T-cell (primary cell): ENCODE measurements around the gene DNAI1. TPM values are rescaled to one million over a fixed set of nuclear protein-coding genes. Genes with fewer than 3 reads are reported as not detected.

Experiments used
- ATAC-seq, 4 experiments: fragments of 200-7000 bp in 3 of 4; fragments of 150-1000 bp in 1 of 4; cut with Tn5 transposase; replicated peaks in 1 of 4; 1 replicate in 3 of 4; 2 replicates in 1 of 4; pipeline ENCODE4 v1.10.0; 2021; ENCODE audit warnings: moderate library complexity in 3 of 4, mild to moderate bottlenecking in 2 of 4, moderate number of reproducible peaks in 1 of 4
- CTCF ChIA-PET, 2 donors: fragments of 300-600 bp; sonication (Branson Sonifier 250); formaldehyde crosslinking; loops; one replicate each; lab custom pipeline; 2022; ENCODE audit warnings: antibody characterized with exemption in 2 of 2; lab: Charles Lee
- POLR2A ChIA-PET, 2 donors: fragments of 300-600 bp; sonication (Branson Sonifier 250); formaldehyde crosslinking; loops; one replicate each; lab custom pipeline; 2022; ENCODE audit warnings: antibody characterized with exemption in 2 of 2; lab: Charles Lee
- DNase-seq, 35 experiments: peaks; one replicate each; pipeline versions ENCODE4 v3.0.0 to v3.0.0-alpha.2; 2013 to 2023
- H3K27ac ChIP-seq: one replicate; pipeline ENCODE4 v1.5.1; 2013; ENCODE audit warnings: low read length
- H3K27me3 ChIP-seq, 2 experiments: replicated peaks in 1 of 2; 1 replicate in 1 of 2; 2 replicates in 1 of 2; pipeline versions ENCODE4 v1.6.1 to v1.7.0; 2013; ENCODE audit warnings: low read length in 1 of 2, mixed read lengths in 1 of 2; ENCODE audit not compliant: control insufficient read depth in 2 of 2, insufficient read depth in 2 of 2; ENCODE audit errors: extremely low read depth in 1 of 2
- H3K36me3 ChIP-seq, 2 donors: 1 replicate in 1 of 2; 2 replicates in 1 of 2; pipeline versions ENCODE4 v1.6.1 to v1.7.0; 2013; ENCODE audit warnings: low read length in 1 of 2; ENCODE audit not compliant: control insufficient read depth in 2 of 2, insufficient read depth in 1 of 2; ENCODE audit errors: extremely low read depth in 1 of 2
- H3K4me1 ChIP-seq, 2 experiments: 1 replicate in 1 of 2; 2 replicates in 1 of 2; pipeline versions ENCODE4 v1.6.1 to v1.7.0; 2013; ENCODE audit warnings: low read length in 2 of 2, mixed read lengths in 1 of 2; ENCODE audit not compliant: insufficient read depth in 2 of 2, control insufficient read depth in 1 of 2; ENCODE audit errors: extremely low read depth in 1 of 2
- H3K4me3 ChIP-seq, 2 donors: 1 replicate in 1 of 2; 2 replicates in 1 of 2; pipeline versions ENCODE4 v1.5.1 to v1.7.0; 2013; ENCODE audit warnings: mild to moderate bottlenecking in 2 of 2, low read length in 1 of 2, moderate library complexity in 1 of 2; ENCODE audit not compliant: control insufficient read depth in 1 of 2; ENCODE audit errors: extremely low read depth in 1 of 2
- H3K9me3 ChIP-seq: 2 replicates; pipeline ENCODE4 v1.7.0; 2013
- H3K27ac Mint-ChIP-seq, 2 donors: one replicate each; pipeline ENCODE4 v1.8.0; 2020 to 2021; ENCODE audit warnings: mild to moderate bottlenecking in 2 of 2, mixed read lengths in 2 of 2
- H3K27me3 Mint-ChIP-seq, 2 donors: one replicate each; pipeline ENCODE4 v1.8.0; 2021 to 2022; ENCODE audit warnings: mixed read lengths in 2 of 2
- H3K36me3 Mint-ChIP-seq: one replicate; pipeline ENCODE4 v1.8.0; 2021; ENCODE audit warnings: mixed read lengths
- H3K4me1 Mint-ChIP-seq, 3 donors: one replicate each; pipeline ENCODE4 v1.8.0; 2020 to 2022; ENCODE audit warnings: mixed read lengths in 3 of 3, mild to moderate bottlenecking in 1 of 3
- H3K4me3 Mint-ChIP-seq, 3 donors: one replicate each; pipeline ENCODE4 v1.8.0; 2020 to 2022; ENCODE audit warnings: mild to moderate bottlenecking in 3 of 3, mixed read lengths in 3 of 3, moderate library complexity in 3 of 3
- H3K9me3 Mint-ChIP-seq, 3 donors: one replicate each; pipeline ENCODE4 v1.8.0; 2020 to 2022; ENCODE audit warnings: mixed read lengths in 3 of 3
- whole genome bisulfite sequencing: methylation state at CpG from one replicate; pipeline ENCODE4 v1.1.5; 2013; ENCODE audit warnings: missing lambda C conversion rate; ENCODE audit not compliant: insufficient coverage; 5-methylcytosine and 5-hydroxymethylcytosine counted together
- total RNA-seq, 35 experiments: library from RNA in 6 of 35; stranded (reverse) in 6 of 35; fragments of 120-200 nt in 1 of 35; gene quantifications; one replicate each; pipeline versions ENCODE4 v1.2.1 to v1.2.4 and lab custom pipeline; 2013 to 2026

Gene DNAI1
- total RNA-seq, 5 donors from 2014 or later (not counting 1 experiment from before 2014, with no cell fraction given): not detected

DNA sequence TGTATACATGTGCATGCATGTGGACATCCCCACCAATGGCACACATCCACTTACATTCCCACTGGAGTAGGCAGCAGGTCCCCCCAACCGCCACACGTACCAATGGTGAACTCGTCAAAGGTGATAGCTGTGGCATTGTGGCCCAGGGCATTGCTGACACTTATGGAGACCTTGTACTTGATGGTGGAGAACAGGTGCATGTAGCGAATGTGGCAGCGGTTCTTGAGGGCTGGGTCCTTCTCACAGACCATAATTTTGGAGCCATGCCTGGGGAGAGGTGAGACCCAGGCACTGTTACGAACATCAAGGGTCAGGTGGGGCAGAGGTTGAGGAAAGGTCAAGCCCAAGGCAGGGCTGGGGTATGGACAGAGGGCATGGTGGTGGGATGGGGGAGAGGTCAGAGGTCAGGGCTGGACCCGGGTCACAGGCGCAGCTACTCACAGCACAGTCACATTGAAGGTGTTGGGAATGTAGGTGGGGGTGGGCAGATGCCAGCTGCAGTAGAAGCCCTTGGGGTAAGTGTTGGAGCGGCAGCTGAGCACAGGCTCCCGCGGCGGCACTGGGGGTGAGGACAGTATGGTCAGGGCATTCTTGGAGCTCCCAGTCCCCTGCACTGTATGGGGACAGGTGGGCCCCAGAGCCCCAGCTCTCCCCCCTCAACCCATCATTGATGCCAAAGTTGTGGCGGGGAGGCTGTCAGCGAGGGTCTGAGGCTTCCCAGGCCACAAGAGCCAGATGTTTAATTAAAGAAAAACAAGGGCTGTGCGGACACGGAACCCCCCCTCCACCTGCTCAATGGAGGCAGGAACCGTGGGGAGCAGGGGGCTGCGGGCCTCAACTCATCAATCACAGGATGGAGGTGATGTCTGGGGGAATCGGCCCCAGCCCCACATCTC is 99.1 kb downstream of the DNAI1 start:
- Mint-ChIP-seq H3K27ac (no peak overlapping the region), H3K4me1 (no peaks in the 10 kb centered on the region), H3K9me3 (peaks cover 0 to 3% (median 0%) of the 10 kb centered on the region in 3 donors), H3K4me3 (no peak overlapping the region), H3K27me3 (peaks cover 22 to 45% of the 10 kb centered on the region in 2 donors), H3K36me3 (no peaks in the 10 kb centered on the region)
- WGBS: 76% methylated on average over 5 of the region's 19 CpGs
- Histone ChIP-seq H3K4me3 (no peak overlapping the region), H3K27ac (no peak overlapping the region), H3K27me3 (peaks cover 8 to 73% of the 10 kb centered on the region in 2 experiments), H3K4me1 (no peaks in the 10 kb centered on the region), H3K36me3 (no peaks in the 10 kb centered on the region), H3K9me3 (no peaks in the 10 kb centered on the region)
- ChIA-PET POLR2A (no interaction called here), CTCF (no interaction called here)
- DNase-seq (no peak), ATAC-seq (no peak)

DNA sequence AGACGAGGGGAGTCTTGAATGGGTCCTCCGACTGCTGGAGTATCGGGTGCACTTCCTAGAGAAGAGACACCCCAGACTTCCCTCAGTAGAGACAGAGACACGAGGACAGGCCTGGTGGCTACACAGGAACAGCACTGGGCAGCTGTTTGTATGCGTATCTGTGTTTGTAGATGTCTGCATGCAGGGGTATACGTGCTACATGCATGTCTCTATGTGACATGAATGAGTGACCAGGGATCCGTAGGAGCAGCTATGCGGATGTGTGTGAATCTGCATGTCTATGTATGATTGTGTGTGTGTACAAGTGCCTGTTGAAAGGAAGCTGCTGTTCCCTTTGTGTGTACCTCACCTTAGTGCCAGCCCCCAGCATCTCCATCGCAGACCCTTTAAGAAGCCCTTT is 99.8 kb downstream of the DNAI1 start:
- DNase-seq: no peak
- H3K36me3 Mint-ChIP-seq: no peaks in the 10 kb centered on the region
- no peak for ATAC-seq
- Histone ChIP-seq H3K4me3 (no peak overlapping the region), H3K27me3 (peaks cover 8 to 72% of the 10 kb centered on the region in 2 experiments), H3K9me3 (no peaks in the 10 kb centered on the region), H3K27ac (no peak overlapping the region), H3K4me1 (no peaks in the 10 kb centered on the region), H3K36me3 (no peaks in the 10 kb centered on the region)
- H3K4me1 Mint-ChIP-seq: no peaks in the 10 kb centered on the region
- ChIA-PET POLR2A (no interaction called here), CTCF (no interaction called here)
- WGBS: 90% methylated on average over 2 of the region's 9 CpGs
- no peak overlapping the region for H3K4me3 Mint-ChIP-seq
- H3K27me3 Mint-ChIP-seq: peaks cover 22 to 49% of the 10 kb centered on the region in 2 donors
- peaks cover 0 to 3% (median 0%) of the 10 kb centered on the region in 3 donors for H3K9me3 Mint-ChIP-seq
- no peak overlapping the region for H3K27ac Mint-ChIP-seq

DNA sequence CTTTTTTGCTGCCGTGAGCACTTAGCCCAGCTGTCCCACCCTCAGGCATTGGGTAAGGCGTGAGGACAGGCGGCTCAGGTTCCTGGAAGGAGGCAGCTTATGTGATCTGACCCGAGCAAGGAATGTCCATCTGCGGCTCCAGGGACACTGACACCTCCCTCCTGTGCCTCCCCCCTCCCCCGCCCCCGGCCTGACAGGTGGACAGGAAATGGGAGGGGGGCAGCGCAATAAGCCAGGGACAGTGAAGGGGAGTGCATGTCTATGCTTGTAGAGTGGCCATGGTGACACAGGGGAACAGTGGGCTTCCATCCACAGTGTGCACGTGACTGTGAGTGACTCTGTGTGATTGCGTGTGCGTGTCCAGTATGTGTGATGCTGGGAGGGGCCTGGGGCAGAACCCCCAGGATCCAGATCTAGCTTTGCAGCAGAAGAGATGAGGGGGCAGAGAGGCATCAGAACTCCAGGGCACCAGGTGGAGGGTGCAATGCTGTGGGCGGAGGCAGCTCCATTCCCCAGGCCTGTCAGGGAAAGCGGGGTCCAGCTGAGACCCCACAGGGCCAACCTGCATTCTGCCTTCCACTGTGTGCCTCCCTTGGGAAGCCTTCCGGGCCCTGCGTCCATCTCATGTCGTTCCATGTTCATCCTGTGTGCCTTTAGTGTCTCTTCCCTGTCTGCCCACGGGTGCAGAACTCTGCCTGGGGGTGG is 100.5 kb downstream of the DNAI1 start:
- H3K27me3 Mint-ChIP-seq: peaks cover 30 to 56% of the 10 kb centered on the region in 2 donors
- Histone ChIP-seq H3K27ac (no peak overlapping the region), H3K4me3 (no peak overlapping the region), H3K9me3 (no peaks in the 10 kb centered on the region), H3K27me3 (peaks cover 8 to 67% of the 10 kb centered on the region in 2 experiments), H3K4me1 (no peaks in the 10 kb centered on the region), H3K36me3 (no peaks in the 10 kb centered on the region)
- H3K36me3 Mint-ChIP-seq: no peaks in the 10 kb centered on the region
- DNase-seq (no peak), ATAC-seq (no peak)
- H3K9me3 Mint-ChIP-seq: peaks cover 0 to 3% (median 0%) of the 10 kb centered on the region in 3 donors
- H3K4me1 Mint-ChIP-seq: no peaks in the 10 kb centered on the region
- ChIA-PET POLR2A (no interaction called here), CTCF (no interaction called here)
- no peak overlapping the region for H3K4me3 Mint-ChIP-seq
- no peak overlapping the region for H3K27ac Mint-ChIP-seq
- WGBS: 76% methylated on average over 14 of the region's 17 CpGs

DNA sequence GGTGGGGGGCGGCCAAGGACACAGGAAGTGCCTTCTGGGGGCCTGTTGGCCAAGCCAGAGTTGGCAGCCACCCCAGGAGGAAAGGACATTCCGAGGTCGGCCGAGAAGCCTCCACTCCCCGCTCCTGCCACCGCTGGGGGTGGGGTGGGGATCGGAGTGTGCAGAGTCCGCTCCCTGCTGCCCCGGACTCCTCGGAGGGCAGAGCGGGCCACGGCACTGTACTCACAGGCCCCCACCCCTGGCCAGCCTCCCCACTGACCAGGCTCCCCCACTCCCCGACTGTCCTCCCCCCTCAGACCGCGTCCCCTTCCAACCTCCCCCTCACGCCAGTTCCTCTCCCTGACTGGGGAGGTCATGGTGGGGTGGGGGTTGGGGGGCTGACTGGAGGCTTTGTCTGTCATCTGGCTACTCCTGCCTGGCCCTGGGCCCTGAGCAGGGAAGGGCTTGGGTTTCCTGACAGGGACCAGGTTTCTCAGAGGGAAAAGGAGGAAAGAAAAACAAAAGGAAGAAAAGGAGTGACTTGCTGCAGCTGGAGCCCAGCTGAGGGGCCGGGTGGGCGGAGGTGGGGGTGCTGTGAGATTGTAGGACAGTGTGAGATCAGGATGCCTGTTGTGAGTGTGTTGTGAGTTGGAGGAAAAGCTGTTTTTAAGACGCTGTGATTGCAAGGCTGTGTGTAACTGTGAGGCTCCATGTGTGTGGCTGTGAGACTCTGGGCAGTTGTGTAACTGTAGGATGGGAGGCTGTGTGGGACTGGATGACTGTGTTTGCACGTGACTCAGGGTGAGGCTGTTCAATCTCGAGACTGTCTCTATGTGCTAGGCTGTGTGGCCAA is 101.2 kb downstream of the DNAI1 start:
- Histone ChIP-seq H3K9me3 (no peaks in the 10 kb centered on the region), H3K27me3 (peaks cover 8 to 70% of the 10 kb centered on the region in 2 experiments), H3K27ac (no peak overlapping the region), H3K36me3 (no peaks in the 10 kb centered on the region), H3K4me3 (no peak overlapping the region), H3K4me1 (no peaks in the 10 kb centered on the region)
- Mint-ChIP-seq H3K27me3 (peaks cover 31 to 60% of the 10 kb centered on the region in 2 donors), H3K4me3 (no peak overlapping the region), H3K27ac (peak overlapping the region in 1 of 2 donors; percentile 2), H3K9me3 (peaks cover 0 to 3% (median 0%) of the 10 kb centered on the region in 3 donors), H3K36me3 (no peaks in the 10 kb centered on the region), H3K4me1 (no peaks in the 10 kb centered on the region)
- ChIA-PET POLR2A (no interaction called here), CTCF (no interaction called here)
- ATAC-seq: no peak
- DNase-seq: no peak
- WGBS: 32% methylated on average over 10 of the region's 21 CpGs

DNA sequence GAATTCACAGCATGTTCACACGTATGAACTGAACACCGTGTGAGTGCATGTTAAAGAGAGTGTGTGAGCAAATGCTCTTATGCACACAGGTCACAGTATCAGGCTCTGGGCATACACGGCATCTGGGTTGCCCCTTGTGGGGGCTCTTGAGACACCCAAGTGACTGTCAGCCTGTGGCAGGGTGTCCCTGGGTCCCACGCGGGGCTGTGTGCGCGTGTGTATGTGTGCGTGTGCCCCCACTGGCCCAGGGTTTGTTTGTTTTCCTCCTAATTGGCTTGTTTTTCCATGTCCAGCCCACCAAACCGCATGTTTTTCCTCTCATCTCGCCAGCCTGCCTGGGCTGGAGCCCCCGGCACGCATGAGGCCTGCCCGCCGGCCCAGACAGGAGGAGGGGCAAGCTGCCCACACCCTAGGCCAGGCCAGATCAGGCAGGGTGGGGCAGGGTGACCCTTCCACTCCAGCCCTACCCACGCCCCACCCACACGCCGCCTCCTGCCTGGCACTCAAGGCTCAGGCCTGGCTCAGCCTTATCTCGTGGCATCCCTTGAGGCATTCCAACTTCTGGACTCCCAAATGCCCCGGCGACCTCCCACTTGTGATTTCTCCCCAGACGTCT is 102.1 kb downstream of the DNAI1 start:
- Mint-ChIP-seq H3K4me1 (no peaks in the 10 kb centered on the region), H3K36me3 (no peaks in the 10 kb centered on the region), H3K27ac (no peak overlapping the region), H3K27me3 (peaks cover 29 to 66% of the 10 kb centered on the region in 2 donors), H3K4me3 (no peak overlapping the region), H3K9me3 (peaks cover 0 to 3% (median 0%) of the 10 kb centered on the region in 3 donors)
- DNase-seq (no peak), ATAC-seq (no peak)
- Histone ChIP-seq H3K4me1 (no peaks in the 10 kb centered on the region), H3K36me3 (no peaks in the 10 kb centered on the region), H3K9me3 (no peaks in the 10 kb centered on the region), H3K27ac (no peak overlapping the region), H3K4me3 (no peak overlapping the region), H3K27me3 (peaks cover 6 to 68% of the 10 kb centered on the region in 2 experiments)
- ChIA-PET POLR2A (interaction anchor here in 1 of 2 donors (0.5 kb wide), 1 partner anchor 23 kb away, joined by 5 read pairs; no protein-coding TSS in a partner anchor), CTCF (no interaction called here)
- WGBS: 83% methylated on average over 15 of the region's 21 CpGs
